Testis (tissue), 2 donors: Measurements from ENCODE around the gene TAB2.

ENCODE experiments used
- CTCF ChIP-seq, 3 experiments: fragments of 450-650 bp in 2 of 3; fragments of 200-600 bp in 1 of 3; sonication (generic) in 1 of 3; IDR thresholded peaks; one replicate each; pipeline ENCODE4 v1.5.1; 2016 to 2019; ENCODE audit warnings: antibody characterized with exemption in 3 of 3, mild to moderate bottlenecking in 2 of 3, moderate library complexity in 1 of 3
- POLR2A ChIP-seq: fragments of 450-650 bp; IDR thresholded peaks from one replicate; pipeline ENCODE4 v1.6.1; 2017; ENCODE audit warnings: antibody characterized with exemption, mild to moderate bottlenecking, moderate library complexity

GRCh38 chr6:149437212-149437611 lies 119.7 kb downstream of the TAB2 start:
- no peak for TF ChIP-seq POLR2A
- TF ChIP-seq CTCF (IDR thresholded peaks at IDR 0.05): no peak
